GM19043 (cell line): ENCODE data around the gene KIF26B.
"Not testable (repeated sequence)": the region's sequence is repeated elsewhere in the genome, so short reads cannot be mapped to it uniquely, and the experiment has no call there.

Experiments
- ATAC-seq: cut with Tn5 transposase; IDR thresholded peaks from one replicate; pipeline ENCODE4 v1.9.1; 2021; ENCODE audit warnings: low read depth; ENCODE audit not compliant: unreplicated experiment

The KIF26B gene

GRCh38 chr1:245704765-245705164 lies 550.0 kb downstream of the KIF26B start:
- no peak for ATAC-seq

- ATAC-seq: no peak
These were observed 553.2 kb downstream of the KIF26B start for GRCh38 chr1:245707941-245708340.

- ATAC-seq: no peak
These were observed 556.4 kb downstream of the KIF26B start for GRCh38 chr1:245710961-245711903.

GRCh38 chr1:245714027-245714426 lies 559.2 kb downstream of the KIF26B start:
- ATAC-seq: not testable (repeated sequence)

- ATAC-seq: no peak
These were observed 560.5 kb downstream of the KIF26B start for GRCh38 chr1:245715291-245715701.

- ATAC-seq: no peak
These were observed 561.2 kb downstream of the KIF26B start for GRCh38 chr1:245715970-245716369.

GRCh38 chr1:245716561-245716960 lies 561.8 kb downstream of the KIF26B start:
- ATAC-seq: no peak

GRCh38 chr1:245717611-245718010 lies 562.8 kb downstream of the KIF26B start:
- ATAC-seq: no peak

GRCh38 chr1:245718123-245718522 lies 563.3 kb downstream of the KIF26B start:
- no peak for ATAC-seq

GRCh38 chr1:245718951-245719350 lies 564.2 kb downstream of the KIF26B start:
- ATAC-seq: no peak

GRCh38 chr1:245721488-245721887 lies 566.7 kb downstream of the KIF26B start:
- ATAC-seq: no peak

- ATAC-seq: not testable (repeated sequence)
These were observed 573.2 kb downstream of the KIF26B start for GRCh38 chr1:245728035-245728434.

- no peak for ATAC-seq
These were observed 576.0 kb downstream of the KIF26B start for GRCh38 chr1:245730801-245731200.

- ATAC-seq: not testable (repeated sequence)
These were observed 585.6 kb downstream of the KIF26B start for GRCh38 chr1:245740336-245740735.

- no peak for ATAC-seq
These were observed 588.1 kb downstream of the KIF26B start for GRCh38 chr1:245742896-245743295.

- ATAC-seq: no peak
These were observed 593.5 kb downstream of the KIF26B start for GRCh38 chr1:245748240-245748639.

- ATAC-seq: no peak
These were observed 593.9 kb downstream of the KIF26B start for GRCh38 chr1:245748646-245749045.

GRCh38 chr1:245749053-245749452 lies 594.3 kb downstream of the KIF26B start:
- no peak for ATAC-seq

- no peak for ATAC-seq
These were observed 595.5 kb downstream of the KIF26B start for GRCh38 chr1:245750261-245750660.

- no peak for ATAC-seq
These were observed 596.3 kb downstream of the KIF26B start for GRCh38 chr1:245751116-245751515.

- no peak for ATAC-seq
These were observed 597.1 kb downstream of the KIF26B start for GRCh38 chr1:245751726-245752470.
